IMR-90 (cell line): Measurements from ENCODE around the gene ADTRP.

Source experiments
- CEBPB ChIP-seq: IDR thresholded peaks from 2 replicates; pipeline ENCODE4 v1.6.1; 2012; ENCODE audit warnings: low read depth, low read length, improper control_type of control experiment
- CHD1 ChIP-seq: IDR thresholded peaks from 2 replicates; pipeline ENCODE4 v1.6.1; 2012; ENCODE audit warnings: low read depth, low read length, improper control_type of control experiment
- CTCF ChIP-seq: conservative IDR thresholded peaks from 2 replicates; pipeline ENCODE4 v1.5.1; 2012; ENCODE audit warnings: mild to moderate bottlenecking, low read depth, low read length, improper control_type of control experiment
- RAD21 ChIP-seq: IDR thresholded peaks from 2 replicates; pipeline ENCODE4 v1.6.1; 2012; ENCODE audit warnings: low read length, improper control_type of control experiment
- SMC3 ChIP-seq: fragments of 150-350 bp; IDR thresholded peaks from 2 replicates; pipeline ENCODE4 v1.6.1; 2016; ENCODE audit warnings: low read depth, mild to moderate bottlenecking, antibody characterized with exemption, low read length, moderate library complexity

DNA sequence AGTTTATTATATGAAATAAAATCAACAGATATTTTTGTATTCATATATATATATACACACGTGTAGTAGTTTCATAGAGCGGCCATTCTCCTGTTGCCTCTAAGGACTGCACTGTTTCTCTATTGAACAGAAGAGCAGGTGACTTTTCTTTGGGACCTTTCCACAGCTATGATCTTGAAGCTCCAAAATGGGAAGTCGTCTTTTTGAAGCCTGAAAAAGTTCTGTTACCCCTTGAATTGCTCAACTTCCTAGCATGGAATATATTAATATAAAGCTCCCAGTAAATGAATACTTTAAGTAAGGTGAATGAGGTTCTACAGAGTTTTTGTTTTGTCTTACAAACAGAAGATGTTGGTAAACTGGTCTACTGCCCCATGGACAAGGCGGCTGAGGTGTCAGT, 42.2 kb upstream of the ADTRP start:
- TF ChIP-seq CTCF (no peak), RAD21 (no peak), CEBPB (no peak), SMC3 (no peak), CHD1 (no peak)
